ENCODE results near the gene SLC22A16. TPM values are rescaled to one million over a fixed set of nuclear protein-coding genes. Genes with fewer than 3 reads are reported as not detected.

SLC22A16 gene
- under 0.01 TPM in 1 of 2 replicates, not detected in the other for total RNA-seq
- polyA plus RNA-seq, result not detected in 2 replicates
- polyA plus RNA-seq (2012), result not detected in 2 replicates
- not detected in 2 replicates for polyA minus RNA-seq (ENCODE audit: low replicate concordance)

- Histone ChIP-seq H4K20me1 (ENCODE audit: control insufficient read depth, extremely low read depth, insufficient read depth, low read length) (no peaks in the 10 kb centered on the region), H3K4me2 (ENCODE audit: extremely low read depth, insufficient read depth, low read length) (peak within 1 kb of the TSS; percentile 64), H3K4me3 (replicated peaks in 1 of 4; ENCODE audit: control extremely low read depth in 1 of 4, insufficient read depth in 1 of 4, low read depth in 3 of 4, low read length in 4 of 4) (peak within 1 kb of the TSS in 2 of 4 experiments; percentile 39 to 40), H3K27me3 (ENCODE audit: control insufficient read depth, insufficient read depth, low read length) (peaks cover 25% of the 10 kb centered on the region), H3K9ac (ENCODE audit: insufficient read depth, low read length) (no peak within 1 kb of the TSS), H3K27ac (ENCODE audit: insufficient read depth, low read length) (no peak within 1 kb of the TSS), H3K4me1 (ENCODE audit: control insufficient read depth, extremely low read depth, insufficient read depth, low read length) (no peaks in the 10 kb centered on the region), H2AFZ (ENCODE audit: low read length) (no peak within 1 kb of the TSS), H3K9me3 (ENCODE audit: control insufficient read depth, insufficient read depth, low read depth, low read length) (no peaks in the 10 kb centered on the region), H3K79me2 (ENCODE audit: control insufficient read depth, insufficient read depth, low read length) (no peaks in the 10 kb centered on the region), H3K36me3 (ENCODE audit: control insufficient read depth, insufficient read depth, low read length) (no peaks in the 10 kb centered on the region)
- DNase-seq (ENCODE audit: low read depth in 2 of 2), result peak in 1 of 2 donors; percentile 16
- TF ChIP-seq EZH2 (IDR thresholded peaks at IDR 0.05; ENCODE audit: low read length, missing control alignments) (no peak), CTCF (conservative IDR thresholded peaks at IDR 0.05 in 1 of 2, IDR thresholded peaks at IDR 0.05 in 1 of 2; ENCODE audit: low read depth in 1 of 2, low read length in 2 of 2) (no peak)
These were observed at the start of gene SLC22A16 for GRCh38 chr6:110476046-110476849. TSS of gene SLC22A16 (minus strand) at chr6:110476613. CDS start at chr6:110476574, 39 bp downstream.

GRCh38 chr6:110525001-110525400, 48.6 kb upstream of the SLC22A16 start:
- no peak overlapping the region for H2AFZ ChIP-seq (ENCODE audit: low read length)

More at GRCh38 chr6:110525001-110525400, 48.6 kb upstream of the SLC22A16 start:
- no peak for TF ChIP-seq CTCF (conservative IDR thresholded peaks at IDR 0.05 in 1 of 2, IDR thresholded peaks at IDR 0.05 in 1 of 2; ENCODE audit: low read depth in 1 of 2, low read length in 2 of 2)
- H3K79me2 ChIP-seq (ENCODE audit: control insufficient read depth, insufficient read depth, low read length), result no peaks in the 10 kb centered on the region
- H3K27ac ChIP-seq (ENCODE audit: insufficient read depth, low read length), result no peak overlapping the region
- DNase-seq (ENCODE audit: low read depth in 2 of 2), result no peak
- H3K4me3 ChIP-seq (replicated peaks in 1 of 4; ENCODE audit: control extremely low read depth in 1 of 4, insufficient read depth in 1 of 4, low read depth in 3 of 4, low read length in 4 of 4), result no peak overlapping the region
- H3K9me3 ChIP-seq (ENCODE audit: control insufficient read depth, insufficient read depth, low read depth, low read length), result no peaks in the 10 kb centered on the region
- no peaks in the 10 kb centered on the region for H3K36me3 ChIP-seq (ENCODE audit: control insufficient read depth, insufficient read depth, low read length)
- peaks cover 3% of the 10 kb centered on the region for H3K4me1 ChIP-seq (ENCODE audit: control insufficient read depth, extremely low read depth, insufficient read depth, low read length)
- H3K9ac ChIP-seq (ENCODE audit: insufficient read depth, low read length), result no peak overlapping the region
- no peak overlapping the region for H3K4me2 ChIP-seq (ENCODE audit: extremely low read depth, insufficient read depth, low read length)
- no peaks in the 10 kb centered on the region for H4K20me1 ChIP-seq (ENCODE audit: control insufficient read depth, extremely low read depth, insufficient read depth, low read length)
- H3K27me3 ChIP-seq (ENCODE audit: control insufficient read depth, insufficient read depth, low read length), result no peaks in the 10 kb centered on the region

All from fibroblast of lung (primary cell).